Measurements from ENCODE around the gene PRR11.

The PRR11 gene

GRCh38 chr17:59107306-59107670, 48.3 kb upstream of the PRR11 start:
- Histone ChIP-seq H3K36me3 (ENCODE audit: low read length) (peaks cover 12% of the 10 kb centered on the region), H3K79me2 (ENCODE audit: insufficient read depth, low read length) (peaks cover 63% of the 10 kb centered on the region), H3K9me2 (replicated peaks; ENCODE audit: insufficient read depth, low read length) (no peaks in the 10 kb centered on the region), H3K27me3 (ENCODE audit: low read length) (no peaks in the 10 kb centered on the region), H3K27ac (ENCODE audit: low read depth, low read length) (peak overlapping the region; percentile 81), H3K4me3 (ENCODE audit: insufficient read depth, low read length, poor library complexity, severe bottlenecking) (peak overlapping the region; percentile 68), H2AFZ (ENCODE audit: low read depth, low read length, severe bottlenecking) (peak overlapping the region; percentile 7), H3F3A (ENCODE audit: insufficient read depth) (peaks cover 40% of the 10 kb centered on the region), H3K9me3 (ENCODE audit: insufficient read depth, low read length) (no peaks in the 10 kb centered on the region), H3K9ac (ENCODE audit: low read length) (peak overlapping the region; percentile 70), H3K4me2 (ENCODE audit: low read depth, low read length, poor library complexity, severe bottlenecking) (peak overlapping the region; percentile 97), H4K20me1 (ENCODE audit: low read depth, low read length) (peaks cover 10% of the 10 kb centered on the region; the same call in 1 of the 2 replicates)
- TF ChIP-seq CTCF (IDR thresholded peaks at IDR 0.05; ENCODE audit: insufficient read depth, low read length, poor library complexity, severe bottlenecking): no peak
- no peak for TF ChIP-seq EZH2phosphoT487 (conservative IDR thresholded peaks at IDR 0.05; ENCODE audit: low read length)

GRCh38 chr17:59108400-59109102, 47.0 kb upstream of the PRR11 start:
- Histone ChIP-seq H3K79me2 (ENCODE audit: insufficient read depth, low read length) (peaks cover 66% of the 10 kb centered on the region), H3K4me2 (ENCODE audit: low read depth, low read length, poor library complexity, severe bottlenecking) (peak overlapping the region; percentile 97), H3K27ac (ENCODE audit: low read depth, low read length) (no peak overlapping the region), H3K9ac (ENCODE audit: low read length) (peak overlapping the region; percentile 70; the same call in 1 of the 2 replicates), H3K9me3 (ENCODE audit: insufficient read depth, low read length) (no peaks in the 10 kb centered on the region), H3K4me3 (ENCODE audit: insufficient read depth, low read length, poor library complexity, severe bottlenecking) (peak overlapping the region; percentile 68), H3K36me3 (ENCODE audit: low read length) (peaks cover 15% of the 10 kb centered on the region), H2AFZ (ENCODE audit: low read depth, low read length, severe bottlenecking) (no peak overlapping the region), H3K27me3 (ENCODE audit: low read length) (no peaks in the 10 kb centered on the region), H4K20me1 (ENCODE audit: low read depth, low read length) (peaks cover 10% of the 10 kb centered on the region; the same call in 1 of the 2 replicates), H3F3A (ENCODE audit: insufficient read depth) (peaks cover 45% of the 10 kb centered on the region), H3K9me2 (replicated peaks; ENCODE audit: insufficient read depth, low read length) (no peaks in the 10 kb centered on the region)
- no peak for TF ChIP-seq CTCF (IDR thresholded peaks at IDR 0.05; ENCODE audit: insufficient read depth, low read length, poor library complexity, severe bottlenecking)
- TF ChIP-seq EZH2phosphoT487 (conservative IDR thresholded peaks at IDR 0.05; ENCODE audit: low read length): no peak

GRCh38 chr17:59110973-59111372, 44.6 kb upstream of the PRR11 start:
- H3K36me3 ChIP-seq (ENCODE audit: low read length): peaks cover 18% of the 10 kb centered on the region
- H4K20me1 ChIP-seq (ENCODE audit: low read depth, low read length): no peaks in the 10 kb centered on the region
- TF ChIP-seq CTCF (IDR thresholded peaks at IDR 0.05; ENCODE audit: insufficient read depth, low read length, poor library complexity, severe bottlenecking) (no peak), EZH2phosphoT487 (conservative IDR thresholded peaks at IDR 0.05; ENCODE audit: low read length) (no peak)
- H3K4me2 ChIP-seq (ENCODE audit: low read depth, low read length, poor library complexity, severe bottlenecking): peak overlapping the region; percentile 26
- H3K79me2 ChIP-seq (ENCODE audit: insufficient read depth, low read length): peaks cover 60% of the 10 kb centered on the region
- H3K9me3 ChIP-seq (ENCODE audit: insufficient read depth, low read length): no peaks in the 10 kb centered on the region
- H3F3A ChIP-seq (ENCODE audit: insufficient read depth): peaks cover 40% of the 10 kb centered on the region
- no peak overlapping the region for H2AFZ ChIP-seq (ENCODE audit: low read depth, low read length, severe bottlenecking)
- H3K27ac ChIP-seq (ENCODE audit: low read depth, low read length): no peak overlapping the region; the same call in 1 of the 2 replicates
- no peaks in the 10 kb centered on the region for H3K9me2 ChIP-seq (replicated peaks; ENCODE audit: insufficient read depth, low read length)
- no peak overlapping the region for H3K4me3 ChIP-seq (ENCODE audit: insufficient read depth, low read length, poor library complexity, severe bottlenecking)
- H3K27me3 ChIP-seq (ENCODE audit: low read length): no peaks in the 10 kb centered on the region
- H3K9ac ChIP-seq (ENCODE audit: low read length): no peak overlapping the region
